SW480 (cell line): Measurements from ENCODE around the gene CENPE.
"Not testable (repeated sequence)": the region's sequence is repeated elsewhere in the genome, so short reads cannot be mapped to it uniquely, and the experiment has no call there.

Source experiments
- DNase-seq: peaks from one replicate; pipeline ENCODE4 v3.0.0-alpha.2; 2016; ENCODE audit warnings: low spot score

CENPE gene

GRCh38 chr4:103198111-103198765, at the start of gene CENPE:
CENPE (minus strand) TSS chr4:103198343; CDS start chr4:103198319, 24 bp downstream.
- DNase-seq: peak; percentile 71

- no peak for DNase-seq
These were observed 46.1 kb upstream of the CENPE start for GRCh38 chr4:103244251-103244650.

- not testable (repeated sequence) for DNase-seq
These were observed 32.8 kb upstream of the CENPE start for GRCh38 chr4:103230938-103231337.

GRCh38 chr4:103223556-103223955, 25.4 kb upstream of the CENPE start:
- DNase-seq: not testable (repeated sequence)

- DNase-seq: no peak
These were observed 9.5 kb upstream of the CENPE start for GRCh38 chr4:103207673-103208072.

- peak; percentile 9 for DNase-seq
These were observed 6.0 kb upstream of the CENPE start for GRCh38 chr4:103204111-103204510.

- no peak for DNase-seq
These were observed 3.6 kb upstream of the CENPE start for GRCh38 chr4:103201724-103202123.

- DNase-seq: no peak
These were observed 3.1 kb upstream of the CENPE start for GRCh38 chr4:103201253-103201652.

- DNase-seq: no peak
These were observed 866 bp upstream of the CENPE start for GRCh38 chr4:103199009-103199408.

GRCh38 chr4:103197765-103198110, 405 bp downstream of the CENPE start:
- DNase-seq: peak; percentile 20

- DNase-seq: no peak
These were observed 4.7 kb downstream of the CENPE start for GRCh38 chr4:103193457-103193856.

GRCh38 chr4:103171006-103171405, 27.1 kb downstream of the CENPE start:
- no peak for DNase-seq

GRCh38 chr4:103169750-103170149, 28.4 kb downstream of the CENPE start:
- DNase-seq: not testable (repeated sequence)

GRCh38 chr4:103168993-103169392, 29.1 kb downstream of the CENPE start:
- DNase-seq: no peak

- DNase-seq: no peak
These were observed 36.0 kb downstream of the CENPE start for GRCh38 chr4:103162176-103162575.

GRCh38 chr4:103158760-103159159, 39.4 kb downstream of the CENPE start:
- no peak for DNase-seq

- no peak for DNase-seq
These were observed 42.0 kb downstream of the CENPE start for GRCh38 chr4:103156106-103156505.

GRCh38 chr4:103152381-103152780, 45.8 kb downstream of the CENPE start:
- no peak for DNase-seq

GRCh38 chr4:103150677-103151076, 47.5 kb downstream of the CENPE start:
- DNase-seq: no peak

- no peak for DNase-seq
These were observed 53.2 kb downstream of the CENPE start for GRCh38 chr4:103144926-103145325.

GRCh38 chr4:103137446-103137827, 60.7 kb downstream of the CENPE start:
- no peak for DNase-seq

- DNase-seq: no peak
These were observed 61.3 kb downstream of the CENPE start for GRCh38 chr4:103136671-103137445.

GRCh38 chr4:103129174-103129573, 69.0 kb downstream of the CENPE start:
- DNase-seq: no peak

- no peak for DNase-seq
These were observed 72.0 kb downstream of the CENPE start for GRCh38 chr4:103126126-103126525.
